ENCODE measurements around the gene RIPOR2.
"Not testable (repeated sequence)": the region's sequence is repeated elsewhere in the genome, so short reads cannot be mapped to it uniquely, and the experiment has no call there.

The RIPOR2 gene

GRCh38 chr6:24880451-24880850 is 55.3 kb downstream of the RIPOR2 start:
- DNase-seq (ENCODE audit: low read depth, low spot score) = no peak

GRCh38 chr6:24879351-24879750 is 56.4 kb downstream of the RIPOR2 start:
- DNase-seq (ENCODE audit: low read depth, low spot score) = peak; percentile 63

- DNase-seq (ENCODE audit: low read depth, low spot score) = not testable (repeated sequence)
Observed at GRCh38 chr6:24877747-24878146, 58.0 kb downstream of the RIPOR2 start.

GRCh38 chr6:24876499-24877465 is 59.0 kb downstream of the RIPOR2 start:
- peak; percentile 83 for DNase-seq (ENCODE audit: low read depth, low spot score)

- DNase-seq (ENCODE audit: low read depth, low spot score) = no peak
Observed at GRCh38 chr6:24875534-24875901, 60.2 kb downstream of the RIPOR2 start.

- no peak for DNase-seq (ENCODE audit: low read depth, low spot score)
Observed at GRCh38 chr6:24874776-24875533, 60.8 kb downstream of the RIPOR2 start.

- no peak for DNase-seq (ENCODE audit: low read depth, low spot score)
Observed at GRCh38 chr6:24874128-24874527, 61.6 kb downstream of the RIPOR2 start.

GRCh38 chr6:24872779-24873178 is 63.0 kb downstream of the RIPOR2 start:
- DNase-seq (ENCODE audit: low read depth, low spot score) = peak; percentile 67

GRCh38 chr6:24868765-24869164 is 67.0 kb downstream of the RIPOR2 start:
- DNase-seq (ENCODE audit: low read depth, low spot score) = no peak

GRCh38 chr6:24867104-24867703 is 68.6 kb downstream of the RIPOR2 start:
- no peak for DNase-seq (ENCODE audit: low read depth, low spot score)

GRCh38 chr6:24865161-24865560 is 70.6 kb downstream of the RIPOR2 start:
- no peak for DNase-seq (ENCODE audit: low read depth, low spot score)

GRCh38 chr6:24864343-24864742 is 71.4 kb downstream of the RIPOR2 start:
- no peak for DNase-seq (ENCODE audit: low read depth, low spot score)

GRCh38 chr6:24861934-24862333 is 73.8 kb downstream of the RIPOR2 start:
- DNase-seq (ENCODE audit: low read depth, low spot score) = no peak

- DNase-seq (ENCODE audit: low read depth, low spot score) = no peak
Observed at GRCh38 chr6:24859608-24860200, 76.1 kb downstream of the RIPOR2 start.

- no peak for DNase-seq (ENCODE audit: low read depth, low spot score)
Observed at GRCh38 chr6:24859132-24859531, 76.6 kb downstream of the RIPOR2 start.

- no peak for DNase-seq (ENCODE audit: low read depth, low spot score)
Observed at GRCh38 chr6:24858177-24858653, 77.5 kb downstream of the RIPOR2 start.

GRCh38 chr6:24856901-24857670 is 78.7 kb downstream of the RIPOR2 start:
- DNase-seq (ENCODE audit: low read depth, low spot score) = no peak

- DNase-seq (ENCODE audit: low read depth, low spot score) = no peak
Observed at GRCh38 chr6:24856246-24856599, 79.5 kb downstream of the RIPOR2 start.

- peak; percentile 81 for DNase-seq (ENCODE audit: low read depth, low spot score)
Observed at GRCh38 chr6:24855395-24856245, 80.1 kb downstream of the RIPOR2 start.

- DNase-seq (ENCODE audit: low read depth, low spot score) = no peak
Observed at GRCh38 chr6:24854077-24854666, 81.6 kb downstream of the RIPOR2 start.

Data from ELF-1 (cell line).